Umbilical cord (tissue), 2 donors: ENCODE measurements around the gene CAMSAP1. TPM values are rescaled to one million over a fixed set of nuclear protein-coding genes. Genes with fewer than 3 reads are reported as not detected.

Source experiments
- DNase-seq: peaks from one replicate; pipeline ENCODE4 v3.0.0-alpha.2; 2015; ENCODE audit warnings: low spot score
- total RNA-seq: library from RNA; depleted of rRNA; stranded (reverse); fragments of >200 nt; gene quantifications from one replicate; pipeline ENCODE4 v1.2.3, GENCODE V29; 2014; ENCODE audit warnings: low replicate concordance; ENCODE audit not compliant: insufficient read depth

The CAMSAP1 gene
- total RNA-seq, 1 donor from 2014 or later, result 40.4 TPM

- DNase-seq, result no peak
Observed at GRCh38 chr9:135939351-135940265, 32.3 kb upstream of the CAMSAP1 start.

- no peak for DNase-seq
Observed at GRCh38 chr9:135937521-135938489, 30.5 kb upstream of the CAMSAP1 start.

- DNase-seq, result no peak
Observed at GRCh38 chr9:135933114-135933513, 25.8 kb upstream of the CAMSAP1 start.

GRCh38 chr9:135932656-135933055, 25.3 kb upstream of the CAMSAP1 start:
- no peak for DNase-seq

- DNase-seq, result no peak
Observed at GRCh38 chr9:135931349-135931820, 24.0 kb upstream of the CAMSAP1 start.

- no peak for DNase-seq
Observed at GRCh38 chr9:135930446-135931345, 23.4 kb upstream of the CAMSAP1 start.

GRCh38 chr9:135929656-135930445, 22.5 kb upstream of the CAMSAP1 start:
- no peak for DNase-seq

- no peak for DNase-seq
Observed at GRCh38 chr9:135928731-135929655, 21.6 kb upstream of the CAMSAP1 start.

- no peak for DNase-seq
Observed at GRCh38 chr9:135928074-135928730, 20.9 kb upstream of the CAMSAP1 start.

GRCh38 chr9:135927195-135928013, 20.1 kb upstream of the CAMSAP1 start:
- DNase-seq, result no peak

- DNase-seq, result no peak
Observed at GRCh38 chr9:135926402-135927194, 19.3 kb upstream of the CAMSAP1 start.

GRCh38 chr9:135925496-135926133, 18.3 kb upstream of the CAMSAP1 start:
- DNase-seq, result no peak

GRCh38 chr9:135924628-135925338, 17.4 kb upstream of the CAMSAP1 start:
- no peak for DNase-seq

GRCh38 chr9:135923508-135923907, 16.2 kb upstream of the CAMSAP1 start:
- no peak for DNase-seq

GRCh38 chr9:135921749-135922310, 14.5 kb upstream of the CAMSAP1 start:
- no peak for DNase-seq
